ENCODE data around the gene KCNQ5. TPM values are rescaled to one million over a fixed set of nuclear protein-coding genes. Genes with fewer than 3 reads are reported as not detected.

Gene KCNQ5
- total RNA-seq, 1 experiment from 2014 or later = 0.07 TPM

DNA sequence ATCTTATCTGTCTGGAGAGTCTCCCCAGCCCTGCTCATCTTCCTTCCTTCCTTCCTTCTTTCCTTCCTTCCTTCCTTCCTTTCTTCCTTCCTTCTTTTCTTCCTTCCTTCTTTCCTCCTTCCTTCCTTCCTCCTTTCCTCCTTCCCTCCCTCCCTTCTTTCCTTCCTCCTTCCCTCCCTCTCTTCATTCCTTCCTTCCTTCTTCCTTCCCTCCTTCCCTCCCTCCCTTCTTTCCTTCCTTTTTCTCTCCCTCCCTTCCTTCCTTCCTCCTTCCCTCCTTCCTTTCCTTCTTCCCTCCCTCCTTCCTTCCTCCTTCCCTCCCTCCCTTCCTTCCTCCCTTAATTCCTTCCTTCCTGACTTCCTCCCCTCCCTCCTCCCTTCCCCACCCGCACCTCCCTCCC lies 319.4 kb downstream of the KCNQ5 start:
- no peak overlapping the region for H2BK15ac ChIP-seq (ENCODE audit: low read depth, low read length)
- H3K18ac ChIP-seq (ENCODE audit: insufficient read length, low read depth, low read length) = no peak overlapping the region
- H2AK5ac ChIP-seq (ENCODE audit: insufficient read length, low read length) = no peak overlapping the region
- Mint-ChIP-seq H3K27me3 (ENCODE audit: low read depth) (no peaks in the 10 kb centered on the region), H3K36me3 (ENCODE audit: insufficient read depth in 1 of 3, low read depth in 3 of 3) (no peaks in the 10 kb centered on the region), H3K9me3 (no peaks in the 10 kb centered on the region), H3K27ac (no peak overlapping the region), H3K4me3 (no peak overlapping the region), H3K4me1 (no peaks in the 10 kb centered on the region)
- no peak overlapping the region for H3K23ac ChIP-seq (ENCODE audit: insufficient read length, low read depth, low read length)
- no peaks in the 10 kb centered on the region for H3K27me3 ChIP-seq (ENCODE audit: insufficient read depth, low read length)
- H3K9ac ChIP-seq (ENCODE audit: extremely low read depth, insufficient read length, low read length) = no peak overlapping the region
- no peak overlapping the region for H3T11ph ChIP-seq (ENCODE audit: low read length)
- no peak overlapping the region for H4K91ac ChIP-seq (ENCODE audit: insufficient read length, low read depth, low read length)
- no peak for DNase-seq
- H3K4me2 ChIP-seq (ENCODE audit: insufficient read depth, insufficient read length, low read length) = no peak overlapping the region
- H4K20me1 ChIP-seq (ENCODE audit: control insufficient read depth, insufficient read depth, insufficient read length) = no peaks in the 10 kb centered on the region
- no peaks in the 10 kb centered on the region for H3K9me3 ChIP-seq (ENCODE audit: control insufficient read depth, low read depth, low read length)
- no peak overlapping the region for H2BK5ac ChIP-seq (ENCODE audit: insufficient read length, low read length)
- no peak overlapping the region for H3K4ac ChIP-seq (ENCODE audit: low read depth, low read length)
- H2BK12ac ChIP-seq (ENCODE audit: insufficient read length, low read depth, low read length) = no peak overlapping the region
- 100% methylated on average over 1 of the region's 1 CpG for WGBS (ENCODE audit: extremely low coverage, insufficient read length, low lambda C conversion rate)
- H4K8ac ChIP-seq (replicated peaks; ENCODE audit: insufficient read length, low read depth, low read length) = no peak overlapping the region
- no peaks in the 10 kb centered on the region for H3K4me1 ChIP-seq (ENCODE audit: insufficient read depth, low read length)
- H3K14ac ChIP-seq (ENCODE audit: insufficient read depth, low read length) = no peak overlapping the region
- no peak overlapping the region for H3K27ac ChIP-seq (ENCODE audit: insufficient read length, low read depth, low read length)
- no peak overlapping the region for H2BK20ac ChIP-seq (ENCODE audit: low read depth, low read length, poor library complexity, severe bottlenecking)
- TF ChIP-seq, protein P1, sequence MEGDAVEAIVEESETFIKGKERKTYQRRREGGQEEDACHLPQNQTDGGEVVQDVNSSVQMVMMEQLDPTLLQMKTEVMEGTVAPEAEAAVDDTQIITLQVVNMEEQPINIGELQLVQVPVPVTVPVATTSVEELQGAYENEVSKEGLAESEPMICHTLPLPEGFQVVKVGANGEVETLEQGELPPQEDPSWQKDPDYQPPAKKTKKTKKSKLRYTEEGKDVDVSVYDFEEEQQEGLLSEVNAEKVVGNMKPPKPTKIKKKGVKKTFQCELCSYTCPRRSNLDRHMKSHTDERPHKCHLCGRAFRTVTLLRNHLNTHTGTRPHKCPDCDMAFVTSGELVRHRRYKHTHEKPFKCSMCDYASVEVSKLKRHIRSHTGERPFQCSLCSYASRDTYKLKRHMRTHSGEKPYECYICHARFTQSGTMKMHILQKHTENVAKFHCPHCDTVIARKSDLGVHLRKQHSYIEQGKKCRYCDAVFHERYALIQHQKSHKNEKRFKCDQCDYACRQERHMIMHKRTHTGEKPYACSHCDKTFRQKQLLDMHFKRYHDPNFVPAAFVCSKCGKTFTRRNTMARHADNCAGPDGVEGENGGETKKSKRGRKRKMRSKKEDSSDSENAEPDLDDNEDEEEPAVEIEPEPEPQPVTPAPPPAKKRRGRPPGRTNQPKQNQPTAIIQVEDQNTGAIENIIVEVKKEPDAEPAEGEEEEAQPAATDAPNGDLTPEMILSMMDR (conservative IDR thresholded peaks at IDR 0.05) = no peak
- no peaks in the 10 kb centered on the region for H3K23me2 ChIP-seq (ENCODE audit: insufficient read length, low read depth, low read length, poor library complexity, severe bottlenecking)
- H3K79me2 ChIP-seq (ENCODE audit: insufficient read depth, low read length) = no peaks in the 10 kb centered on the region
- H2BK120ac ChIP-seq (ENCODE audit: low read depth, low read length, poor library complexity, severe bottlenecking) = no peak overlapping the region
- H3K79me1 ChIP-seq (ENCODE audit: insufficient read depth, low read depth, low read length, poor library complexity, severe bottlenecking) = no peaks in the 10 kb centered on the region
- no peak overlapping the region for H4K5ac ChIP-seq (ENCODE audit: insufficient read length, low read depth, low read length)
- H2AFZ ChIP-seq (ENCODE audit: low read length) = no peak overlapping the region
- H3K56ac ChIP-seq (ENCODE audit: insufficient read length, low read depth, low read length) = no peak overlapping the region

All from H9 (cell line).